Esophagus muscularis mucosa (tissue), 4 donors: ENCODE measurements around the gene TMX4.

Experiments used
- CTCF ChIP-seq, 3 experiments: fragments of 200-600 bp in 2 of 3; fragments of 450-650 bp in 1 of 3; sonication (generic) in 2 of 3; IDR thresholded peaks; one replicate each; pipeline ENCODE4 v1.5.1; 2017 to 2019; ENCODE audit warnings: antibody characterized with exemption in 3 of 3, mild to moderate bottlenecking in 2 of 3, moderate library complexity in 1 of 3
- EP300 ChIP-seq: sonication (generic); formaldehyde crosslinking; IDR thresholded peaks from one replicate; pipeline ENCODE4 v1.6.1; 2017; ENCODE audit warnings: antibody characterized with exemption
- POLR2A ChIP-seq: fragments of 450-650 bp; IDR thresholded peaks from one replicate; pipeline ENCODE4 v1.6.1; 2017; ENCODE audit warnings: antibody characterized with exemption, moderate library complexity, mild to moderate bottlenecking, low read depth

- no peak for TF ChIP-seq CTCF (IDR thresholded peaks at IDR 0.05)
- no peak for TF ChIP-seq EP300
- no peak for TF ChIP-seq POLR2A
Measured at GRCh38 chr20:7967199-7967844, 52.2 kb downstream of the TMX4 start.
